ENCODE results near the gene CYSTM1.

GRCh38 chr5:140142856-140143255 lies 32.1 kb upstream of the CYSTM1 start:
- no peak for TF ChIP-seq CTCF (IDR thresholded peaks at IDR 0.05)
- TF ChIP-seq EZH2 (IDR thresholded peaks at IDR 0.05; ENCODE audit: borderline replicate concordance, insufficient read depth, low read depth, low read length, poor library complexity, severe bottlenecking) = no peak

Data from B cell (primary cell).